Measurements from ENCODE around the gene FAM200B. TPM values are rescaled to one million over a fixed set of nuclear protein-coding genes. Genes with fewer than 3 reads are reported as not detected.

The FAM200B gene
- total RNA-seq, 3 donors from 2014 or later (not counting 1 experiment from before 2014, with no cell fraction given): 14.3 to 15.6 (median 14.5) TPM

GRCh38 chr4:15648600-15648999 lies 33.0 kb upstream of the FAM200B start:
- H3K4me3 Mint-ChIP-seq: peak overlapping the region; percentile 63
- peaks cover 57 to 70% of the 10 kb centered on the region in 2 donors for H3K4me1 Mint-ChIP-seq
- WGBS (ENCODE audit: insufficient coverage): 50% methylated on average over 1 of the region's 2 CpGs
- H3K27ac Mint-ChIP-seq: peak overlapping the region; percentile 94 to 96
- TF ChIP-seq CTCF (IDR thresholded peaks at IDR 0.05): no peak
- H3K9me3 Mint-ChIP-seq: no peaks in the 10 kb centered on the region
- intact Hi-C loops (cut with micrococcal nuclease): no loop called here
- ATAC-seq (no peak), DNase-seq (no peak)
- no peaks in the 10 kb centered on the region for H3K27me3 Mint-ChIP-seq (ENCODE audit: low read depth in 2 of 2)
- Histone ChIP-seq H3K9me3 (ENCODE audit: control insufficient read depth, insufficient read depth, low read length) (no peaks in the 10 kb centered on the region), H3K4me1 (ENCODE audit: control insufficient read depth, insufficient read depth, low read length) (peaks cover 13% of the 10 kb centered on the region), H3K4me3 (ENCODE audit: low read length) (no peak overlapping the region), H3K27me3 (ENCODE audit: control insufficient read depth, insufficient read depth, low read length) (no peaks in the 10 kb centered on the region), H3K36me3 (ENCODE audit: control insufficient read depth, insufficient read depth, low read length) (no peaks in the 10 kb centered on the region), H3K27ac (ENCODE audit: low read length) (no peak overlapping the region)
- H3K36me3 Mint-ChIP-seq: no peaks in the 10 kb centered on the region

- peak overlapping the region; percentile 70 for H3K4me3 Mint-ChIP-seq
- H3K4me3 ChIP-seq (ENCODE audit: low read length): no peak overlapping the region
These were observed 31.6 kb upstream of the FAM200B start for GRCh38 chr4:15649914-15650545.

GRCh38 chr4:15651676-15652075 lies 30.0 kb upstream of the FAM200B start:
- Mint-ChIP-seq H3K4me3 (peak overlapping the region; percentile 81), H3K36me3 (no peaks in the 10 kb centered on the region), H3K27ac (peak overlapping the region; percentile 94 to 96), H3K27me3 (ENCODE audit: low read depth in 2 of 2) (no peaks in the 10 kb centered on the region), H3K9me3 (no peaks in the 10 kb centered on the region), H3K4me1 (peaks cover 60 to 75% of the 10 kb centered on the region in 2 donors)
- Histone ChIP-seq H3K4me1 (ENCODE audit: control insufficient read depth, insufficient read depth, low read length) (peaks cover 33% of the 10 kb centered on the region), H3K9me3 (ENCODE audit: control insufficient read depth, insufficient read depth, low read length) (no peaks in the 10 kb centered on the region), H3K27ac (ENCODE audit: low read length) (peak overlapping the region; percentile 36), H3K4me3 (ENCODE audit: low read length) (no peak overlapping the region), H3K36me3 (ENCODE audit: control insufficient read depth, insufficient read depth, low read length) (no peaks in the 10 kb centered on the region), H3K27me3 (ENCODE audit: control insufficient read depth, insufficient read depth, low read length) (no peaks in the 10 kb centered on the region)
- ATAC-seq: no peak
- DNase-seq: peak in 1 of 2 donors; percentile 52
- TF ChIP-seq CTCF (IDR thresholded peaks at IDR 0.05): no peak
- intact Hi-C loops (cut with micrococcal nuclease): loop anchor here (2.0 to 10.0 kb wide), 3 partner anchors 177 to 419 kb away; partner anchors contain the start of gene FGFBP2
- WGBS (ENCODE audit: insufficient coverage): 16% methylated on average over 2 of the region's 2 CpGs

More at GRCh38 chr4:15649914-15650545, 31.6 kb upstream of the FAM200B start:
- no peaks in the 10 kb centered on the region for H3K36me3 Mint-ChIP-seq
- DNase-seq (peak; percentile 48 to 88), ATAC-seq (peak; percentile 79 to 90 (median 80))
- H3K27ac Mint-ChIP-seq: peak overlapping the region; percentile 94 to 96
- Histone ChIP-seq H3K4me1 (ENCODE audit: control insufficient read depth, insufficient read depth, low read length) (peaks cover 23% of the 10 kb centered on the region), H3K27ac (ENCODE audit: low read length) (peak overlapping the region; percentile 38), H3K36me3 (ENCODE audit: control insufficient read depth, insufficient read depth, low read length) (no peaks in the 10 kb centered on the region), H3K27me3 (ENCODE audit: control insufficient read depth, insufficient read depth, low read length) (no peaks in the 10 kb centered on the region), H3K9me3 (ENCODE audit: control insufficient read depth, insufficient read depth, low read length) (no peaks in the 10 kb centered on the region)
- WGBS (ENCODE audit: insufficient coverage): 6% methylated on average over 3 of the region's 5 CpGs
- H3K4me1 Mint-ChIP-seq: peaks cover 56 to 68% of the 10 kb centered on the region in 2 donors
- peak; percentile 73 for TF ChIP-seq CTCF (IDR thresholded peaks at IDR 0.05)
- intact Hi-C loops (cut with micrococcal nuclease): loop anchor here (2.0 to 10.0 kb wide), 3 partner anchors 175 to 417 kb away; partner anchors contain the start of gene FGFBP2
- no peaks in the 10 kb centered on the region for H3K27me3 Mint-ChIP-seq (ENCODE audit: low read depth in 2 of 2)
- H3K9me3 Mint-ChIP-seq: no peaks in the 10 kb centered on the region
